Effector CD8-positive, alpha-beta T cell (primary cell): Measurements from ENCODE around the gene OSGEP.

Source experiments
- DNase-seq: peaks from one replicate; lab custom pipeline; 2025; lab: John Stamatoyannopoulos, UW

OSGEP gene

DNA sequence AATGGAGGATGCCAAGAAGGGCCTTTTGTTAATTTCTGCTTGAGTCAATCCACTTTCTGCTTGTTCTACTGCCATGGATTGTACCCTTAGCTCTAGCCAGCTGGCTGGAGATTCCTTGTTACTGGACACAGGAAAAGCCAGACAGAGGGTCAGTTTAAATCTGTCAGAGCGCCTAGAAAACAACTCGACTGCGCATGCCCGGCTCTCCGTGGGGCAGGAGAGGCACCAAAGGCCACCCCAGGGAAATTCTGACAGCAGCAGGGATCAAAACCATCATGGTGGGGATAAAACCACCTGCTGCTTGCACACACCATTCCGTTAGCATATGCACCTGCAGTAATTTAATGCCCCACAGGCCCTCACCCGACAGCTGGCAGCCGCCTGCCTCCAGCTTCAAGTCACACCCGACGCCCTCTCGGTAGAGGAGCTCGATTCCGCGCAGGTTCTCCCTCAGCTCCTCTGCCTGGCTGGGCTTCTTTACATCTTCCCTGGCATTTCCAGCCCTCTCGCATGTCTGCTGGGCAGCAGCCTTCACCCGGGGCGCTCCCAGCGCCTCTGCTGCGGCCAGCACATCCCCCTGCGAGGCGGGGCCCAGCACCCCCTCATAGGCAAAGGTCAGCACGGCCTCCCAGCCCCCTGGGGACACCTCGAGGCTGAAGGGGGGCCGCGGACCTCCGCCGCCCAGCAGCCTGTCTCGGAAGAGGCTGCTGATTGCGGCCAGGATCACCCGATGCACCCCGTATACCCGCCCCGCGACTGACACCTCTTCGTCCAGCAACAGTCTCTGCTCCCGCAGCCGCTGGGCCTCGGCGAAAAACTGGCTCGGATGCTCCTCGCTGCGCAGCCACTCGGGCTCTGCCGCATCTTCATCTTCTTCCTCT lies 19.7 kb downstream of the OSGEP start:
- no peak for DNase-seq

GRCh38 chr14:20429801-20430669 lies 24.6 kb downstream of the OSGEP start:
- no peak for DNase-seq

DNA sequence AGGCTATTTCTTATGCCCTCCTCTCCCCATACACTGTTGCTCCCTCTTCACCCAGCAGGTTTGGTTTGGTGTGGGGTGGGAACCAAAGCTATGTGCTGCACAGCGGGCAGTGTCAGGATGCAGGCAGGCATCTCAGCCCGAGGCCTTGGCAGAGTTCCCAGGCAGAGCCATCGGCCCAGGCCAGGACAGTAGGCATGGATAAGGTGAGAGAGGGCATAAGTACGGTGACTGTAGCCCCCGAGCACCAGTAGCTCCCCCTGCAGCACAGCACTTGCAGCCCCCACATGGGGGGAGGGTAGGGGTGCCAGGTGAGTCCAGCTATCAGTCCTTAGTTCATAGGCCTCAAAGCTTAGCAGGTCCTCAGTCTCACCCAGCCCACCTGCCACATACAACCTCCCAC lies 25.8 kb downstream of the OSGEP start:
- no peak for DNase-seq

DNA sequence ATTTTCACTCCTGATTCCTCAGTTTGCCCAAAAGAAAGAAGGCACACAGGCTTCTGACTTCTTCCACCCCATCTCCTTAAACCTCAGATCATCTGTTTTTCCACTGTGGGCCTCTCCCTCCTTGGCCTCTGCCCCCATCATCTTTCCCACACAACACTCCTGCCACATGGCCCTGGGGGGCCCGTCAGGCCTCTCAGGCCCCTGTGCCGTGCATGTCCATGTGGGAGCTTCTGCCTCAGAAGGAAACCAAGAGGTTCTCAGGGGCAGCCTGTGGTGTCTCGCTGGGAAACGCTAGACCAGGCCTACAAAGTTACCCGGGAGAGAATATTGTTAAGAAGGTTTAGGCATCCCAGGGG lies 26.6 kb downstream of the OSGEP start:
- no peak for DNase-seq

GRCh38 chr14:20427231-20428009 lies 27.2 kb downstream of the OSGEP start:
- no peak for DNase-seq

DNA sequence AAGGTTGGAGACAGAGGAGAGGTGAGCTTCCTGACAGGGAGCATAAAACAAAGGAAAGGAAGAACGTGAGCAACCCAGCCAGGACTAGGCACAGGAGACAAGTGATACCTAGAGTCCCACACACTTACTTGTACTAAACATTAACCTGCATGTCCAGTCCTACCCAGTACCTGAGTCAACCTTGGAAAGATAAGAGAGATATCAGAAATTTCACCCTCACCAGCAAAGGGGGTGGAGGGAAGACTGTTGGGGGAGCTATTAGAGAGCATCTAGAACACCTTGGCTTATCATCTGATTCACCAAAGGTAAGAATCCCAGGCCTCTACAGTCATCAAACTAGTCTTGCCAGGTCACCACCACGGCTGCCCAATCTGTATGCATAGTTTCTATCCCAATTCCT lies 29.8 kb downstream of the OSGEP start:
- no peak for DNase-seq

- DNase-seq = no peak
These were observed 31.7 kb downstream of the OSGEP start for GRCh38 chr14:20422886-20423285.

DNA sequence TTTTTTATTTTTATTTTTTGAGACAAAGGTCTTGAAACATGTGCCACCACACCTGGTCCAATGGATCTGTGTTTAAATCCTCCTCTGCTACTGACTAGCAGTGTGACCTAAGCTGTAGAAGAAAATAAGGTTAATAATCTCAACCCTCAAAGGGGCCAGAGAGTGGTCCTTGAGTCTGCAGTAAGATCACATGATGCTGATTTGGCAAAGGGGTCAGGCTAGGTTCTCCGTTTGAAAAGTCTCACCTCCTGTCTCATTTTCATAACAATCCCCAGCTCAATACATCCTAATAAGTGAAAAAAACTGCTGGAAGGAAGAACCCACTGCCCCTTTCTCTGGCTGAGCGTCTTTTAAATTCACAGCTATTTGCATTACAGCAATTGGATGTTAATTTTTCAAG lies 33.3 kb downstream of the OSGEP start:
- no peak for DNase-seq

- DNase-seq = no peak
These were observed 35.2 kb downstream of the OSGEP start for GRCh38 chr14:20419419-20419818.

DNA sequence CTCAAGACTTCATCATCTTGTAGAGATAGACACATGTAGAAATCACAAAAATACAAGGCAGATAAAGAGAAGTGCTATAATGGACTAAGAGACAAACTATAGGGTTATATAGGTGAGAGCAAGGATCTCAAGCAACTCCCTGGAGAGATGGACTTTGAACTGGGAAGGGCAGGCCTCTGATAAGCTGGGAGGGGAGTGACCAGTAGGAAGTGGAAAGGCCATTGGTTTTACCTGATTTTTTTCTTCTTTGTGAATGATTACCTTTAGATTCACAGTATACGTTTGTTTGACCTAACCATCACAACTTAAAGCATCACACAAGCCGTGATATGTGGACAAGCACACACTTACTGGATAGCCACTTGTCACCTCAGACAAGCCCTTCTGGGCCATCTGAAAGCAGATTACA lies 36.1 kb downstream of the OSGEP start:
- no peak for DNase-seq

- no peak for DNase-seq
These were observed 37.1 kb downstream of the OSGEP start for GRCh38 chr14:20417250-20418186.

GRCh38 chr14:20416223-20416622 lies 38.4 kb downstream of the OSGEP start:
- no peak for DNase-seq

GRCh38 chr14:20415782-20416206 lies 38.8 kb downstream of the OSGEP start:
- DNase-seq = no peak

DNA sequence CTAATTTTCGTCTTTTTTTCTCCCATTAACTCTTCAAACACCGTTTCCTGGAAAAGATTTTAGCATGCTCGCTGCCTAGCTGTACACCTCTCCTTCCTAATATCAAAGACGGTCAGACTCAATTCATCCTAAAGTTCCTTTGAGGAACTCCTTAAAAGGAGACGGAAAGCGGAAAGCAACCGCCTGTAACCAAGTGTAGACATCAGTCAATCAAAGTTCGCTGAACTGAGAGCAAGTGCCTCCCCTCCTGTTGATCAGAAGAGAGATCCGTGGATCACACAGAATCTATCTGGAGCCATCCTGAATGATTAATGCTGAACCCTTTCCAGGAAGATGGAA lies 40.9 kb downstream of the OSGEP start:
- DNase-seq = no peak

GRCh38 chr14:20412876-20413743 lies 41.5 kb downstream of the OSGEP start, which contains the start of gene TEP1:
Gene TEP1 (minus strand): TSS chr14:20413501. CDS start chr14:20408439, 5,062 bp downstream.
- DNase-seq = peak; percentile 50

GRCh38 chr14:20412411-20412810 lies 42.2 kb downstream of the OSGEP start:
- no peak for DNase-seq

- DNase-seq = no peak
These were observed 45.4 kb downstream of the OSGEP start for GRCh38 chr14:20409226-20409625.

GRCh38 chr14:20403521-20403920 lies 51.1 kb downstream of the OSGEP start:
- no peak for DNase-seq

DNA sequence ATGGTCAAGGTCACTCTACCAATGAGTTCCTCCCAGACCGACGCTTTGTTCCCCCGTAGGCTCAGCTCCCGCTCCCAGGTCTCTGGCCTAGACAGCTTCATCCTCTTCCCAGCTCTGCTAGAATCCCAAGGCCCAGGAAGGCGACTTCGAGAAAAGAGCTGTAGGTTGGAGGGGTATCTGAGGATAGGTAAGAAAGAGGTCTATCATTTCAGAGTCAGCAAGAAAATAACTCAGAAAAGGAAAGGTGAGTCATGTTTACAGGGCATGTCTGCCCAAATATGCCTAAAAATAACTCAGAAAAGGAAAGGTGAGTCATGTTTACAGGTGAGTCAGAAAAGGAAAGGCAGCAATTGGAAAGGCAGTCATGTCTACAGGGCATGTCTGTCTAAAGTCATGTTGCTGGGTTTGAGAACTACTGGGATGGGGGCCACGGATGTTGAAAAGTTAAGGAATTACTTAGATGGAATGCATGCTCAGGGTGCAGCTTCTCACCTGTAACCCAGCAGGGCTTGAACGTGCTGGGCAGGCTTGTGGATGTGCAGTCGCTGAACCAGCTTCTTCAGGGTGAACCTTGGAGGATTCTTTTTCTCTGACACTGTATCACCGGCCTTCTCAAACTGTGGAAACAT lies 53.5 kb downstream of the OSGEP start:
- no peak for DNase-seq

GRCh38 chr14:20400589-20400964 lies 54.0 kb downstream of the OSGEP start:
- DNase-seq = no peak
